CD4-positive, alpha-beta T cell (primary cell): ENCODE data around the gene APOBEC3F. TPM values are rescaled to one million over a fixed set of nuclear protein-coding genes. Genes with fewer than 3 reads are reported as not detected.
"Not testable (repeated sequence)": the region's sequence is repeated elsewhere in the genome, so short reads cannot be mapped to it uniquely, and the experiment has no call there.

ENCODE experiments used
- ATAC-seq: fragments of 200-7000 bp; cut with Tn5 transposase; one replicate; pipeline ENCODE4 v1.10.0; 2022; ENCODE audit warnings: mild to moderate bottlenecking; ENCODE audit not compliant: poor library complexity
- CTCF ChIA-PET: fragments of 350-600 bp; sonication (Branson Sonifier 250); formaldehyde crosslinking; loops from one replicate; lab custom pipeline; 2021; ENCODE audit warnings: antibody characterized with exemption, inconsistent platforms; lab: Charles Lee
- POLR2A ChIA-PET: fragments of 350-600 bp; sonication (Branson Sonifier 250); formaldehyde crosslinking; loops from one replicate; lab custom pipeline; 2021; ENCODE audit warnings: antibody characterized with exemption, inconsistent platforms; lab: Charles Lee
- DNase-seq, 14 experiments: peaks; one replicate each; pipeline ENCODE4 v3.0.0-alpha.2; 2013 to 2020; ENCODE audit warnings: mixed read lengths in 2 of 14
- H3K27ac ChIP-seq, 2 donors: one replicate each; pipeline versions ENCODE4 v1.5.1 to v1.7.0; 2013; ENCODE audit warnings: low read length in 2 of 2, low read depth in 1 of 2, mild to moderate bottlenecking in 1 of 2
- H3K27me3 ChIP-seq, 2 experiments: 1 replicate in 1 of 2; 2 replicates in 1 of 2; pipeline versions ENCODE4 v1.6.1 to v1.7.0; 2013; ENCODE audit warnings: low read length in 2 of 2, control low read depth in 1 of 2, mild to moderate bottlenecking in 1 of 2, moderate library complexity in 1 of 2; ENCODE audit not compliant: insufficient read depth in 2 of 2, control insufficient read depth in 1 of 2
- H3K36me3 ChIP-seq: one replicate; pipeline ENCODE4 v1.6.1; 2013; ENCODE audit warnings: low read length, control low read depth; ENCODE audit not compliant: insufficient read depth
- H3K4me1 ChIP-seq: one replicate; pipeline ENCODE4 v1.6.1; 2013; ENCODE audit warnings: low read length, control low read depth; ENCODE audit not compliant: insufficient read depth
- H3K4me3 ChIP-seq: one replicate; pipeline ENCODE4 v1.5.1; 2013; ENCODE audit warnings: mild to moderate bottlenecking, low read length, moderate library complexity
- H3K9me3 ChIP-seq, 2 experiments: 1 replicate in 1 of 2; 2 replicates in 1 of 2; pipeline versions ENCODE4 v1.6.1 to v1.7.0; 2013; ENCODE audit warnings: low read length in 2 of 2, mild to moderate bottlenecking in 2 of 2, control low read depth in 1 of 2, moderate library complexity in 1 of 2; ENCODE audit not compliant: control insufficient read depth in 1 of 2, insufficient read depth in 1 of 2
- H3K27ac Mint-ChIP-seq: one replicate; pipeline ENCODE4 v1.8.0; 2020; ENCODE audit warnings: mixed read lengths
- H3K27me3 Mint-ChIP-seq: one replicate; pipeline ENCODE4 v1.8.0; 2021; ENCODE audit warnings: mixed read lengths
- H3K36me3 Mint-ChIP-seq: one replicate; pipeline ENCODE4 v1.8.0; 2021; ENCODE audit warnings: low read depth, mixed read lengths
- H3K4me1 Mint-ChIP-seq: one replicate; pipeline ENCODE4 v1.8.0; 2021; ENCODE audit warnings: low read depth, mixed read lengths
- H3K4me3 Mint-ChIP-seq: one replicate; pipeline ENCODE4 v1.8.0; 2020; ENCODE audit warnings: mild to moderate bottlenecking, mixed read lengths
- H3K9me3 Mint-ChIP-seq: one replicate; pipeline ENCODE4 v1.8.0; 2020; ENCODE audit warnings: mixed read lengths
- CTCF ChIP-seq: fragments of 200-600 bp; IDR thresholded peaks from one replicate; pipeline ENCODE4 v1.8.0; 2022; ENCODE audit warnings: antibody characterized with exemption, mild to moderate bottlenecking
- intact Hi-C, 2 experiments: fragments of 100-400 bp; cut with DNase I in 1 of 2; cut with micrococcal nuclease in 1 of 2; formaldehyde crosslinking; loops; one replicate each; pipeline versions ENCODE4 v1.15.1 to v1.9.0; 2023 to 2025; cut with DNase I, micrococcal nuclease
- total RNA-seq, 174 experiments: library from RNA in 2 of 174; stranded (reverse) in 2 of 174; gene quantifications; one replicate each; pipeline ENCODE4 v1.2.3 and lab custom pipeline; 2021 to 2026

Gene APOBEC3F
- total RNA-seq, 2 experiments from 2014 or later, result 4.3 to 6.5 TPM

GRCh38 chr22:39049486-39049885 lies 8.8 kb downstream of the APOBEC3F start:
- H3K27ac ChIP-seq, H3K27me3 ChIP-seq, H3K4me1 ChIP-seq, ATAC-seq, H3K27ac Mint-ChIP-seq, H3K4me3 ChIP-seq, intact Hi-C loops, H3K27me3 Mint-ChIP-seq, H3K9me3 ChIP-seq, DNase-seq, H3K4me3 Mint-ChIP-seq, POLR2A ChIA-PET, CTCF ChIA-PET, H3K9me3 Mint-ChIP-seq, H3K36me3 ChIP-seq: not testable (repeated sequence)
- Mint-ChIP-seq H3K36me3 (peaks cover 27% of the 10 kb centered on the region), H3K4me1 (peaks cover 12% of the 10 kb centered on the region)

- H3K27me3 ChIP-seq, intact Hi-C loops, H3K9me3 ChIP-seq, H3K36me3 Mint-ChIP-seq, DNase-seq, H3K36me3 ChIP-seq, ATAC-seq, H3K4me1 ChIP-seq, H3K4me3 ChIP-seq, H3K27ac ChIP-seq, CTCF ChIA-PET, H3K4me3 Mint-ChIP-seq, H3K9me3 Mint-ChIP-seq, H3K27me3 Mint-ChIP-seq, H3K27ac Mint-ChIP-seq, POLR2A ChIA-PET, H3K4me1 Mint-ChIP-seq: not testable (repeated sequence)
Observed at GRCh38 chr22:39051844-39052495, 11.3 kb downstream of the APOBEC3F start.

- Histone ChIP-seq H3K27me3 (no peaks in the 10 kb centered on the region), H3K27ac (no peak overlapping the region), H3K36me3 (no peaks in the 10 kb centered on the region), H3K4me3 (no peak overlapping the region), H3K4me1 (no peaks in the 10 kb centered on the region), H3K9me3 (no peaks in the 10 kb centered on the region)
- DNase-seq (no peak), ATAC-seq (no peak)
- ChIA-PET CTCF (no interaction called here), POLR2A (no interaction called here)
- Mint-ChIP-seq H3K4me3 (no peak overlapping the region), H3K27me3 (no peaks in the 10 kb centered on the region), H3K27ac (no peak overlapping the region), H3K4me1 (no peaks in the 10 kb centered on the region), H3K9me3 (no peaks in the 10 kb centered on the region), H3K36me3 (no peaks in the 10 kb centered on the region)
- intact Hi-C loops, result no loop called here
- no peak for TF ChIP-seq CTCF
Observed at GRCh38 chr22:39055658-39056057, 15.0 kb downstream of the APOBEC3F start.

- H3K4me1 Mint-ChIP-seq, H3K36me3 ChIP-seq, POLR2A ChIA-PET, CTCF ChIA-PET, H3K4me1 ChIP-seq, ATAC-seq, H3K9me3 ChIP-seq, H3K36me3 Mint-ChIP-seq, H3K27ac ChIP-seq, H3K9me3 Mint-ChIP-seq, H3K4me3 Mint-ChIP-seq, intact Hi-C loops, H3K4me3 ChIP-seq, H3K27me3 Mint-ChIP-seq, DNase-seq, H3K27me3 ChIP-seq, H3K27ac Mint-ChIP-seq: not testable (repeated sequence)
Observed at GRCh38 chr22:39061290-39061689, 20.6 kb downstream of the APOBEC3F start.

- intact Hi-C loops, ATAC-seq, DNase-seq, H3K27ac ChIP-seq, H3K4me3 Mint-ChIP-seq, H3K27me3 ChIP-seq, POLR2A ChIA-PET, H3K4me1 Mint-ChIP-seq, H3K36me3 ChIP-seq, H3K36me3 Mint-ChIP-seq, H3K27me3 Mint-ChIP-seq, H3K9me3 ChIP-seq, H3K9me3 Mint-ChIP-seq, CTCF ChIA-PET, H3K27ac Mint-ChIP-seq, H3K4me1 ChIP-seq, H3K4me3 ChIP-seq: not testable (repeated sequence)
Observed at GRCh38 chr22:39061951-39062350, 21.3 kb downstream of the APOBEC3F start.

- H3K9me3 Mint-ChIP-seq, H3K36me3 Mint-ChIP-seq, H3K4me1 ChIP-seq, H3K36me3 ChIP-seq, H3K4me3 ChIP-seq, intact Hi-C loops, H3K4me3 Mint-ChIP-seq, ATAC-seq, H3K27me3 Mint-ChIP-seq, DNase-seq, H3K27ac ChIP-seq, H3K9me3 ChIP-seq, H3K27ac Mint-ChIP-seq, H3K4me1 Mint-ChIP-seq, H3K27me3 ChIP-seq: not testable (repeated sequence)
- ChIA-PET CTCF (interaction anchor here (0.6 kb wide), 1 partner anchor 32 kb away, joined by 3 read pairs; no protein-coding TSS in a partner anchor), POLR2A (interaction anchor here (0.6 kb wide), 1 partner anchor 35 kb away, joined by 3 read pairs; no protein-coding TSS in a partner anchor)
Observed at GRCh38 chr22:39063904-39064303, 23.2 kb downstream of the APOBEC3F start.
